NOMO-1 (cell line): Measurements from ENCODE around the gene TOPORS.

ENCODE experiments used
- DNase-seq, 2 experiments: peaks; one replicate each; lab custom pipeline; 2025; ENCODE audit not compliant: unreplicated experiment in 2 of 2; lab: John Stamatoyannopoulos, UW

Gene TOPORS

GRCh38 chr9:32516241-32516640, 36.1 kb downstream of the TOPORS start:
- DNase-seq, result no peak

- no peak for DNase-seq
Observed at GRCh38 chr9:32508728-32509127, 43.7 kb downstream of the TOPORS start.

- no peak for DNase-seq
Observed at GRCh38 chr9:32503008-32503407, 49.4 kb downstream of the TOPORS start.

GRCh38 chr9:32502464-32502863, 49.9 kb downstream of the TOPORS start:
- no peak for DNase-seq

GRCh38 chr9:32501868-32502267, 50.5 kb downstream of the TOPORS start:
- DNase-seq, result no peak

GRCh38 chr9:32500768-32501167, 51.6 kb downstream of the TOPORS start:
- no peak for DNase-seq

GRCh38 chr9:32497921-32498320, 54.5 kb downstream of the TOPORS start:
- no peak for DNase-seq

GRCh38 chr9:32490601-32491000, 61.8 kb downstream of the TOPORS start:
- no peak for DNase-seq
